DOHH2 (cell line): ENCODE measurements around the gene DNAL1.

Experiments used
- CTCF ChIP-seq: fragments of 200-600 bp; sonication (generic); IDR thresholded peaks from one replicate; pipeline ENCODE4 v1.5.1; 2014; ENCODE audit warnings: antibody characterized with exemption, mild to moderate bottlenecking, low read depth, low read length; ENCODE audit not compliant: poor library complexity, severe bottlenecking
- EZH2phosphoT487 ChIP-seq: fragments of 200-600 bp; sonication (generic); IDR thresholded peaks from 2 replicates; pipeline ENCODE4 v1.6.1; 2017; ENCODE audit warnings: borderline replicate concordance, mild to moderate bottlenecking, antibody characterized with exemption, low read length, moderate library complexity, mixed read lengths

GRCh38 chr14:73634011-73634833 is 10.6 kb upstream of the DNAL1 start:
- TF ChIP-seq CTCF (no peak), EZH2phosphoT487 (no peak)
